Stimulated activated CD4-positive, alpha-beta T cell treated with anti-CD3 and anti-CD28 coated beads, Interleukin-1b, Interleukin-23, amount 100 ng/mL, for 24 hours (primary cell): ENCODE results near the gene ACAP1.

Source experiments
- DNase-seq, 4 experiments: peaks; one replicate each; pipeline ENCODE4 v3.0.0-alpha.2; 2020; ENCODE audit warnings: low read depth in 4 of 4, low spot score in 1 of 4

ACAP1 gene

DNA sequence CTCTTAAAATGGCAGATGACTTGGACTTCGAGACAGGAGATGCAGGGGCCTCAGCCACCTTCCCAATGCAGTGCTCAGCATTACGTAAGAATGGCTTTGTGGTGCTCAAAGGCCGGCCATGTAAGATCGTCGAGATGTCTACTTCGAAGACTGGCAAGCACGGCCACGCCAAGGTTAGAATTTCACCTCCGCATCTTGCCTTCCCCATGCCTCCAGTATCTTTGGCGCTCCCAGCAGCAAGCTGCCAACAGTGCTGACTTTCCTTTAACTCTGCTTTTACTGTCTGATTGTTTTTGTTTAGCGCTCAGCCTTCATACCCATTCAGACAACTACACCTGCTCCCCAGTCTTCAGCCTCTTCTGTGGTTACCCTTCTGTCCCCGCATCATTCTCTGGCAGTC lies 26.7 kb upstream of the ACAP1 start:
- DNase-seq: no peak

DNA sequence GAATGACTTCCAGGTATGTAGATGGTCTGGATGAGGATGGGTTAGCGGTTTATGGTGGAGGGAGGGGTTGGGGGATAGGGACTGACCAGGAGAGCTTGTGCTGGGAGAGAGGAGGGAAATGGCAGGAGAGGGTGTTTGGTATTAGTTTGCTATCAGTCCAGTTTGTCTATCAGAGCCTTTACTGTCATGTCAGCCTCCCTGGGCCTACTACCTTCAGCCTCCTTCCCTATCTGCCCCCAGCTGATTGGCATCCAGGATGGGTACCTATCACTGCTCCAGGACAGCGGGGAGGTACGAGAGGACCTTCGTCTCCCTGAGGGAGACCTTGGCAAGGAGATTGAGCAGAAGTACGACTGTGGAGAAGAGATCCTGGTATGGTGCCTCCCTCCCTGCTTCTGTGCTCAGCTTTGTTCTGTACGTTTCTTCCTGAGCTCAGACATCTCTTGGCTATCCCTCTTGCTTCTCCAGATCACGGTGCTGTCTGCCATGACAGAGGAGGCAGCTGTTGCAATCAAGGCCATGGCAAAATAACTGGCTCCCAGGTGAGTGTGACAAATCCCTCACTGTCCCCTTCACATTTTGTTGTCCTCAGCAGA lies 25.1 kb upstream of the ACAP1 start:
- DNase-seq: no peak

DNA sequence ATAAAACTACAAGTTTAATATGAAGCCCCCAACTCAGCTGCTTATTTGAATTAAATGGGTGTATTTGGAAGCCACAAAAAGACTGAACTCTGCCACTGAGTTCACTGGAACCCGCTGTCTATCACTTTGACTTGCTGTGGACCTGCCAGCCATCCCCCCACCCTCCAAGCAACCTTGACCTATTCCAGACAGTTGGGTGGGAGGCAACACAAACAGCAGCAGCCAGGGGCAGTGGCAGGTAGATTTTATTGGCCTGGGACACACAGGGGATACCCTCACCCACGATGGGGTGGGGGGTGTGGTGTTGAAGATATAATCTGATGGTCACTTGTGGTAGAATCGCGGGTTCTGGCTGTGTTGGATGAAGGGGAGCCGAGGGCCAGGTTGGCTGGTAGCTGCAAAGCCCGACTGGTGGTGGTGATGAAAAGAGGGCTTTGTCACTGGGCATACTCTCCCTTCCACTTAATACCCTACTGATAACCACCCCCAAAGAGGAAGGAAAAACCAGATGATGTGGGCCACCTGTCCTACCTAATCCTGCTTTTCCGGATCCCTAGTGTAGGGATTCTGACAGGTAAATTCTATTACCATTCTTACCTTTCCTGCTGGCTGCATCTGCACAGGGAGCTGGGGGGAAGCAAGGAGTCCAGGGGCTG lies 23.8 kb upstream of the ACAP1 start:
- DNase-seq: no peak

DNA sequence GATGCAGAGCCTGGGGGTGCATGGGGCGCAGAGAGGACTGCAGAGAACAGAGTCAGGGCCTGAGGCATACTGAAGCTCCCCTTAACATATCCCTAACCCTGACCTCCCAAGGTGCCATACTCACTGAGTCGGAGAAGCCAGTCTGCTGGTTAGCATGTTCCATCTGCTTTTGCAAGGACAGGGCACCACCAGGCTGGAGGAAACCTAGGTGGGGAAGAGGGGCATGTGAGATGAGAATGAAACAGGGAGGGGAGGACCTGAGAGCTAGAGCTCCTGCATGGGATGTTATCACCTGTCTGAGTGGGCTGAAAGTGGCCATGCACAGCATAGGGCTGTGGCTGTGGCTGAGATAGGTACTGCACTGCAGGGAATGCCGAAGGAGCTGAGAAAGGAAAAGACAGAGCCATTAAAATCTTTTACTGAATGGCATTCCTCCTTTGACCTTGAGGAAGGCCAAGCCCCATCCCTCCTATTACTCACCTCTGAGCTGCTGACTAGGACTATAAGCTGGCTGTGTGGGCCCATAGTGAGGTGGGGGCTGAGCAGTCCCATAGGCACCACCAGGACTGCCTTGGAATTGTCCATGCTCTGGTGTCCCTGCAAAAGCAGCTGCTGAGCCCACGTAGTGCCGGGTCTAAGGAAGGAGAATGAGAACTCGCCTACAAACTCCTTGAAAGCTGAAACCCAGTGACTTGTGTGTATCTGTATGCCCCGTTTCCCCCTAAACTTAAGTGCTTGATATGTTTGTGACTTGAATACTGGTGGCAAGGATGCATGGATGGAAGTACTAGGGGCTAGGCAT lies 23.0 kb upstream of the ACAP1 start:
- DNase-seq: no peak

DNA sequence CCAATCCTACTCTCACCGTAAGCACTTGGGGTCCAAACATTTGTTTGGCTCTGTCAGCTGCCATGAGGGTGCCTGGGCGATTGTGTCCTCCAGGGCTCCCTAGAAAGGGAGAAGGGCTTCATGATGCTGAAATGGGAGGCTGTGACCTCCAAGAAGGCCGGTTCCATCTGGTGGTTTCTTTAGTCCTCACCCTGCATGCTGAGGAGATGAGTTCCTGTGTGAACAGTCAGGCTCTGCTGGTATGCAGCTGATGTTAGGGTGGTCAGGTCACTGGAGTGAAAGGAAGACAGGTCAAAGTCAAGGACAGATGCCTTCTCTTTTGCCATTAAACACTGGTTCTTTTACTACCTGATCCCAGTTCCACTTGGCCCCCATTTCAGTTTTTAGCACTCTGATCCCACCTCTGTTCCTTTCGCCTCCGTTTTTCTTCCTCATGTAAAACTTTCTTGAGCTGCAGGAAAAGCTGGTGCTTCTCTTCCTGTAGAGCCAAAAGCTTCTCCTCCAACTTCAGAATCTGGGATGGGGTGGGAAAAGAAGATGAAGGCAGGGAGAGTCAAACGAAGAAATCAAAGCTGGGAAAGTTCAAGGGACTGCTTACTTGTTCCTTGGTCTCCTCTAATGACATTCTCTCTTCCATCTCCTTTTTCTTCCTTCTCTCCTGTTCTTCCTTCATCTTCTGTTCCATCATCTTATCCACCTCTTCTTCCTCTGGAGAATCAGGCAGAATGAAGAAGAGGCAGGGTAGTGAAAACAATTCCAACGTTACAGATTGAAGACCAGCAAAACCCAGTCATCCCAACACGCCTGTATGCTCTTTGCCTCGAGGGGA lies 22.2 kb upstream of the ACAP1 start:
- no peak for DNase-seq

DNA sequence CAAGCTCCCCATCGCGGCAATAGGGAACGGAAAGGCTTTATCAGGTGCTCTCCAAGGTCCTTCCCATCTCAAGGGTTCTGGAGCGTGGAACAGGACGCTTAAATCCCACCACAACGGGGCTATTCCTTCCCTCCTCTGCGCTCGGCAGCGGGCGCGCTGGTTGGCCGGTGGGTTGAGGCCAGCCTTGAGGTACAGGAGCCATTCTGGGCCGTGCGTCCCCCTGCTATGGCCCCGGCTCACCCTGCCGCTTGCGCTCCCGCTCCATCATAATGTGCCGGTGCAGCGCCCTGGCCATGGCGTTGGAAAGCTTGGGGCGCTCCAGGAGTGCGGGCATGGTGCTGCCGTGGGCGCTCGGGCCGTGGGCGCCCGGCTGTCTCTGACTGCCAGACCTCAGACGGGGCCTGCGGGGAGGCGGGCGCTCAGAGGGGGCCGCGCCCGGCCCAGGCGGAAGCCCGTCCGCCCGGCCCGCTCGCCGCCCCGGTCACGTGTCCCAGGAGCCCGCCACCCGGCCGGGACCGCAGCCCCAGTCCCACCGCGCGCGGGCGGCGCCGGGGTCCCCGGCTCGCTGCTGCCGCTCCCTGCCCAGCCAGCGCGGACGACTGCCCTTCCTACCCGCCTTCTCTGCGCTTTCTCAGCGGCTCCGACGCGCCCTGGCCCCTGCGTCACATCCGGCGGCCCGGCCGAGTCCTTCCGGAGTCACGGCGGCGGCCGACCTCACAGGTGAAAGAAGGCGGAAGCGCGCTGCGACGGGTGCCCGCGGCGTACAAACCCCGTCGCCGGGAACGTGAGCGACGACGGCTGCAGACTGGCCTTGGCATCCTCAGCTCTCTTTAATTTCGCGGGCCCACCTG lies 21.4 kb upstream of the ACAP1 start, which contains the start of gene GPS2:
TSS of gene GPS2 (minus strand) at position 642 of the 851 bp plus-strand sequence. CDS start at position 334, 308 bp downstream.
- DNase-seq: peak; percentile 83 to 94 (median 91)

DNA sequence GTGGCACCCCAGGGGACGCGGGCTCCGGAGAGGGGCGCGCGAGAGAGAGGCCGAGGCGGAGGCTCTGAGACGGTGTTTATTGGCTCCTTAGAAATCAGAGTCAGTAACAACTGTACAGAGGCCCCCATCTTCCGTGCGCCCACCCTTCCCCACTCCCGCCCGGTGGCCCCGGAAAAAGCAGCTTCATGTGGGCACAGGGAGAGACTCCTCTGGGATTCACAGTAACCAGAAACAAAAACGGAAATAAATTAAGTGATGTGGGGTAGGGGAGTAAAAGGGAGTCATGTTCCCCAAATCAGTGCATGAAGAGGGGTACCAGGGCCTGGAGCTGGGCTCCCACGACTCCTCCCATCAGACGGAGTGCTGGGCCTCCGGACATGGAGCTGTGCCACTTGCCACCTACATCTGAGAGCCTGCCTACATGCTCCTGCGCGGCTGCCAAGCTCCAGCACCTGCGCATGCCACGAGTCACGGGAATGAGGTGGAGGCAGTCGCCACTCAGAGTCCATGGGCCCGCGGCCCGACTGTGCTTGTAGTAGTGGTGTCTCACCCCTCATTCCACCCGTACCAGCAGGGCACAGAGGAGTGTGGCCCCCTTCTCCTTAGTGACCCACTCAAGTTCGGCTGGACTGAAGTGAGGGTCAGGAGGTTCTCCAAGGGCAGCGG lies 20.6 kb upstream of the ACAP1 start:
- DNase-seq: no peak

DNA sequence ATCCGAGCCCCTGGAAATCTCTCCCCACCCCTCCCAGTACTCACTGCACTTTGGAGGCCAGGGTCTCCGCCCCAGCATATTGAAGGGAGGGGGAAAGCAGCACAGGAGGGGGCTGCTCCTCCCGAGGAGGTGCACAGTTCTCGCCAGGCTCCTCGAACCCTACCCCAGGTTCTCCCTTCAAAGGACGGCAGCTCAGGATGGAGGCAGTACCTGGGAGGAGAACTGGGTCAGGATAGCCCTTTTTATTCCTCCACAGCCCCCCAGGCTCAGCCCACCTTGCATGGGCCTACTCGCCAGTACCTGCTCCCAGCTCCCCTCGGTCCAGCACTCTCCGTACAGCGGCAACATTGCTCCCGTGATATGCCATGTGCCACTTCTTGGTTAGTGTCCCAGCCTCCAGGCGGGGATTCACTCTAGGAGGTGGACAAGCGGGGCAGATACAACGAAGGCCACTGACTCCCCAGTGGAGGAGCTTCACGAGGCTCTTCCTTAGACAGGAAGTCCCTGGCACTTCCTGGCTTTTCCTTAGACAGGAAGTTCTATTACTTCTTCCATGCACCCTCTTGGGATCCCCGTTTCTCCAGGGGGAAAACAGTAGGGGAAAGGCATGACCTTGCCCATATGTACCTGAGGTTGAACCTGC lies 19.0 kb upstream of the ACAP1 start:
- no peak for DNase-seq

DNA sequence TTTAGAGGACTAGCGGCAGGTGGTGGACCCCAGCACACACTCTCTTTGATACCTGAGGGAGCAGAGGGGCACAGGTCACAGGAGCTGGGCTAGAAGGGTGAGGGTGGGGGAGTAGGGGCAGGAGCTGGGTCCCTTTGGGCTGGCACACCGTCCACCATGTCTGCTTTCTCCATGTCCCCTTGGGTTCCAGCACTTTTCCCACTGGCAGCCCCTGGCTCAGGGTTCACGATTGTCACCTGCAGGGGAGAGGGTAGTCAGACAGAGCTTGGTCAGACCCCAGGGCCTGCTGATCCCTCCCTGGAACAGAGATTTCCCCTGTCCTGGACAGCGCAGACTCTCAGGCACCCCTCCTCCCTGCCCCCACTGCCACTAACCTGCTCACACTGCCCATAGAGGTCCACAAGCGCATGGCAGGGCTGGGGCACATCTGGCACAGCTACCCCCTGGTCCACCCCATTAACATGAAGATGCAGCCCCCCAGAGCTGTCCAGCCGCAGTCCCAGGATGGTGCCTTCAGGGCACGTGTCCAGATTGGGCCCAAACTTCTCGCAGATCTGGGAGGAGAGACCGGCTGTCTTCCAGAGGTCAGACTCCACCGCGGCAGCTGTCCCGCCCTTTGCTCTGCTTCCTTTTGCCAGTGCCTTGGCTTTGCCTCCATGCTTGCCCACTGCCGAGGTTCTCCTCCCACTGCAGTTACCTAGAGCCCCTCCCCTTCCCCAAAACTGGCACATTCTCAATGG lies 18.0 kb upstream of the ACAP1 start:
- no peak for DNase-seq

DNA sequence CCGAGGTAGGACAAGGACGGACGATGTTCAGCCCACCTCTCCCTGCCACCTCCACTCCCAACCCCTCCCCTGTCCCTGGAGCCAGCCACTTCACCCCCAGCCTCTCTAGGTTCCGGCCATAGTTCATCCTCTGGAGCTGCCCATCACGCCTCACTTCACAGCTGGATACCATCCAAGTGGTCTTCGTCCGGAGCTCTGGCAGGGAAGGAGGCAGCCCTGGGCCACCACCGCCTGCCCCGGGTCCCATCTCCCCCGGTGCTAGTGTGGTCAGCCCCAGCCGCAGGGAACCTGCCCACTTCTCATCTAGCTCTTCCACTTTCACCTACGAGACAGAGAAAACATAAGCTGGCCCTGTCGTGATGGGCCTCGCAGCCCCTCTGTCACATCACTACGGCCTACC lies 14.9 kb upstream of the ACAP1 start:
- no peak for DNase-seq

DNA sequence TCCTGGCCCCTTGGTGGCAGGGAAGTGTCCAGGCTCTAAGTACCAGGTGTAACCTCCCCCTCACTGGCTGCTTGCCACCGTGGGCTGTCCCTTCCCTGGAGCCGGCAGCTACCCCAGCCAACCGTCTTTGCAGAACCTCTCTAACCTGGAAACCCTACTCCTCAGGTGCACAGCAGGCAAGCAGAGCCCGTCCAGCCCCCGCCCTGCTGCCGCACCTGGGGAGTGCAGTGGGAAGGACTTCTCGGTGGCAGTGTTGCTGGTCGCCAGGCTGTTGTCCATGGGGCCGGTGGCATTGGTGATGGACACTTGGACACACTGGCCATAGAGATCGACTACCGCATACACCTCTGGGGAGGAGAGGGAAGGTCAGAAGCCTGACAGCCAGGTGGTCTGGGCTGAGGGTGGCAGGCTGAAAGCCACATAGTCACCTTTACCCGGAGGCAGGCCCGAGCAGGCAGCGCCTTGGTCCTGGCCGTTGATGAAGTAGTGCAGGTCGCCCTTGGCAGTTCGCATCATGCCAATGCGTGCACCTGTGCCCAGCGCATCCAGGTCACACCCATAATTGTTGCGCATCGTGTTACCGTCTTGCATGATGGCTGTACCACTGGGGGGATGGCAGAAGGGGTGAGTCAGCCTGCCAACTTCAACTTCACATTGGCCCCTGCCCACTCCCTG lies 13.7 kb upstream of the ACAP1 start:
- DNase-seq: no peak

DNA sequence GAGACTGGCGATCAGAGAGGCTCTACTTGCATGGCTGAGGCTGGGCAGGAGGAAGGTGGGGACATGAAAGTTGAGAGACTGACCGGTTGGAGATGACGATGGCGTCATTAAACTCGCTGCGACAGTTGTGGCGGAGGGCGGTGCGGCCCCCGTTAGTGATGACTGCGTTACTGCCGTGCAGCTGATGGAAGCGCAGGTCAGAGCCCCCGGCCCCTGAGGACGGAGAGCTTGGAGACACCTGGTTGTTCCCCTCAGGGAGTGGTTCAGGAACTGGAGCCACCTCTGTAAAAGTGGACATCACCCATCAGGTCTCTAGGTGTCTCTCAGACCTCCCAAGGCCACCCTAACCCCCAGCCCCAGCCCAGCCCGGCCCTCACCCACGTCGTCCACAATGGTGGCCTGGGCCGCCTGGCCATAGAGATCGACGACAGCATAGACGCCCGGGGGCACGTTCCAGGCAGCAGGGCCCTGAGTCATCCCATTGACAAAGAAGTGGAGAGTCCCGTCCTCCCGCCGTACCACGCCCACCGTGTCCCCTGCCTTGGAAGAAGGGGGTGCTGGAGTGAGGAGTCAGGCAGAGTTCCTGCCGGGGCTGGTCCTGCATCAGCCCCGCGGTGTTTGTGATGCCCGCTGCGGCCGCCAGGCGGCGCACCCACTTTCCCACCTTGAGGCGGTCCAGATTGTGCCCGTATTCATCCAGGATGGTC lies 12.4 kb upstream of the ACAP1 start:
- DNase-seq: peak in 1 of 4 experiments; percentile 41

DNA sequence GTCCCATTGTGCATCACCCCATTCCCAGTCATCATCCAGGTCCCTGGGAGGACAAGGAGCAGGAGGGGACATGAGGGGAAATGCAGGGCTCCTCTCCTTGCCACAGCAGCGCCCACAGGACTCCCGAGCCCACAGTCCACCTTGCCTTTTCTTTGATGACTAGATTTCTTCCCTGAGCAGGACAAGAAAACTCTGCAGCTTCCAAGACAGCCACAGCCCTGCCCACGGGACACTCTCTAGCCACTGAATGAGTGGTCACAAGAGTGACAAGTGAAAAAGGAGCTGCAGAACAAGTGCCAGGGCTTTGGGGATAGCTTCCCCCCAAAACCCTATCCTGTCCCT lies 11.9 kb upstream of the ACAP1 start:
- DNase-seq: no peak

DNA sequence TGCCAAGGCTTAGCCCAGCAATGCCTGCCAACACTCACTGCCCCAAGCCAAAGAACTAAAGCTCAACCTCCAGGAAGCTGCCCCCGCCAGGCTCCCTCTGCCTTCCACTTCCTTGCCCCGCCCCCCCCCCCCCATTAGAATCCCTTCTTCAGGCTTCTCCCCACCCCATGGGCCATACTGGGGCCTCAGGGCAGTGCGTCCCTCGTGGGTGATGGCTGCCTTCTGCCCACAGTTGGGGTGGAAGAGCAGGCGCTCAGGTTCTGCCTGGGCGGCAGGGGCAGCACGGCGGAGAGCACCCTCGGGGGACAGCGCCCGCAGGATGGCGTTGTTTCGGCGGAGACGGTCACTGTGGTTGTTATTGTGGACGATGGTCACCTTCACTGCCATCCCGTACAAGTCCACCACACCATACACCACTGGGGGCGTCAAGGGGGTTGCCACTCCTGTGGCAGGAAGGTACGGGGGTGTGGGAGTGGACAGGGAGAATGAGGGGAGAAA lies 11.2 kb upstream of the ACAP1 start:
- no peak for DNase-seq

DNA sequence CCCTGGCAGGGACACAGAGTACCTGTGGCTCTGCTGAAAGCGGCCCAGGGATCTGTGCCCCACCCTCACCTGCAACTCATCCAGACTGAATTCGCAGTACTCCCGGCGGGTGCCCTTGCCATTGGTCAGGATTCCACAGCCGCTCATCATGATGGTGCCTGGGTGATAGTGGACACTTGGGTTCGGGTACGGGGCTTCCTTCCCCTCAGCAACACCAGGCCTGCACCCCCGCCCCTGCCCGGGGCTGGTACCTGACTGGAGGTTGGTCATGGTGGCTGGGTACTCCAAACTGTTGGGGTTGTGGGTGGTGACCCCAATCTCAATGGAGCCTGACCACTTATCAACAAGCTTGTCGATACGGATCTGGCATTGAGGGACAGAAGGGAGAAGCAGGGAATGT lies 10.1 kb upstream of the ACAP1 start:
- DNase-seq: no peak

DNA sequence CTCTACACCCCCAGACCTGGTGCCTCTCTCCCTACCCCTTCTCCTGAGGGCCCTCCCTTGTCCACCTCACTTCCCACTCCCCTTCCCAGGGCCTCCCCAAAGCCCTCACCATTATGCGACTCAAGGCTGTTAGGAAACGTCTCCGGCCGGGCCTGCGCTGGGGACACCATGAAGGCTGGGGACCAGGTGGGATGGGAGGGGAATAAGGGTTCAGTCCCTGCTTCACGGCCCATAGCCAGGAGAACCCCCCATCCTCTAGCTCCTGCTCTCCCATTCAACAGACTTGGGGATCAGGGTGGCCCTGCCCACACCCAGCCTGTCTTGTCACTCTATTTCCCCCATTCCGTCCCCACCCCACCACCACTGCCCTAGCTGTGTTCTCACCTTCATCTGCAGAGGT lies 9.3 kb upstream of the ACAP1 start:
- no peak for DNase-seq

DNA sequence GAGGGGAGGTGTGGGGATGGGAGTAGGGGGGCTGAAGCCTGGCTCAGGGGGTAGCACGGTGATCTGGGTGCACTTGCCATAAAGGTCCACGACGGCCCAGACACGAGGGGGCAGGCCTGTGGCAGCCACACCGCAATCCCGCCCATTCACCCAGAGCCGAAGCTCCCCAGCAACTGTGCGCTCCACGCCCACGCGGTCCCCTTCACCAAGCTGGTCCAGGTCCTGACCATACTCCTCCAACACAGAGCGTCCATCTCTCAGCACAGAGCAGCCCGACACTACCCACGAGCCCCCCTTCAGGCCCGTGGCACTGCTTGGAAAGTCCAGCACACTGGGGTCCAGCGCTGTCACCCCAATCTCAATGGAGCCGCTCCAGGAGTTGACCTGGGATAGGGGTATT lies 8.8 kb upstream of the ACAP1 start:
- DNase-seq: no peak

DNA sequence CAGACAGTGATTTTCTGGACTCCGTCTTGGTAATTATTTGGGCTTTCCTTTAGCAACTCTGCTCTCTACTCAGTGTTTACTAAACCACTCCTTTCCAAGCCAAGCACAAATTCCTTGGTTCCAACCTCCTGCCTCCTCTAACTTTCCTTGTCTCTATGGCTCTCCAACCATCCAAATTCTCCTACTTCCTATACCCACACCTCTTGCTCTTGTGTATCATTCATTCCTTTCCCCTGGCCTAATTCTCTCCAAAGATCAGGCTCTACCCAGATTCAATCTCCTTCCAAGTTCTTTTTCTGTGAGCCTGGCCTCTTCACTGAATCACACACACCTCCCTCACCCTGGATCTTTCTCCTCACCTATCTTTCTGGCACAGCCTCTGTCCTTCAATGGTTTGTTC lies 8.3 kb upstream of the ACAP1 start:
- no peak for DNase-seq
